GM21515 (cell line): ENCODE data around the gene AGAP1.

Experiments used
- ATAC-seq: cut with Tn5 transposase; IDR thresholded peaks from one replicate; pipeline ENCODE4 v1.9.1; 2021; ENCODE audit not compliant: unreplicated experiment

AGAP1 gene

DNA sequence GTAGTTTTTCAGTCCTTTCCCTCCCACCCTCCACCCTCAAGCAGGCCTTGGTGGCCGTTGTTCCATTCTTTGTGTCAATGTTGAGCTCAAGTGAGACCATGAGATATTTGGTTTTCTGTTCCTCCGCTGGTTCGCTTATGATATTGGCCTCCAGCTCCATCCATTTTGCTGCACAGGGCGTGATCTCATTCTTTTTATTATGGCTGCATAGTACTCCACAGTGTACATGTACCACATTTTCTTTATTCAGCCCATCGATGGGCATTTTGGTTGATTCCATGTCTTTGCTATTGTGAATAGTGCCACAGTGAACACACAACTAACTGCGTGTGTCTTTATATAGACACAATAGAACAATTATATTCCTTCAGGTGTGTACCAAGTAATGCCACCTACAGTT lies 14.1 kb downstream of the AGAP1 start:
- no peak for ATAC-seq

GRCh38 chr2:235508371-235509160 lies 14.7 kb downstream of the AGAP1 start:
- no peak for ATAC-seq

DNA sequence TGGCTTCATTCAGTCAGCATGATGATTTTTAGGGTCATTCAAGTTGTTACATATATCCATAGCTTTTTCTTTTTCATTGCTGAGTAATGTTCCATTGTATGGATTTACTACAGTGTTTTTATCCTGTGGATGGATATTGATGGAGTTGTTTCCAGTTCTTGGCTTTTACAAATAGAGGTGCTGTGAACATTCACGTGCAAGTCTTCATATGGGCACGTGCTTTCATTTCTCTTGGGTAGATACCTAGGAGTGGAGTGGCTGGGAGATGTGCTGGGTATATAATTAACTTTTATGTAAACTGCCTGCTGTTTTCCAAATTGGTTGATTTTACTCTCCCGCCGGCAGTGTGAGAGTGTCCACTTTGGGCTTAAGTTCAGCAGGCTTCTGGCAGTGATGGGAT lies 16.5 kb downstream of the AGAP1 start:
- ATAC-seq: no peak

DNA sequence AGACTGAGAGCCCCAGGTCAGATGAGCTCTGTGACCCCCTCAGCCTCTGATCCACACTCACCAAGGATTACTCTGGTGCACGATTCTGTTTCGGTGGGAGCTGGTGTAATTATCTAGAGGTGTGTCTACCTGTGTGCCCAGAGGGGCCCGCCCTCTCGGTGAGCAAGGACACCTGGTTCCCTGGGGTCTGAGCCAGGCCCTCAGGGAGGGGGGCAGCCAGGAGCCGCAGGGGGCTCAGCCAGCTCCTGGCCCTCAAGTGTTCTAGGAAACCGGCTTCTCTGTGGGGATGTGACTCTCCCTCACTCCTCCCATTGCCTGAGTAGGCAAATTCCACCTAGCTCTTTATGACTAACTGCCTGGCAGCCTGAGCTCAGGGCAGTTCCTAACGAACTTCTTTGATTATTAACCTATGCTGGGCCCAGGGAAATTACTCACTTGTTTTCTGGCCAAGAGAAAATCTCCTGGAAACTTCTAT lies 17.4 kb downstream of the AGAP1 start:
- ATAC-seq: no peak

GRCh38 chr2:235511751-235512698 lies 18.2 kb downstream of the AGAP1 start:
- no peak for ATAC-seq

- ATAC-seq: no peak
These were observed 18.8 kb downstream of the AGAP1 start for GRCh38 chr2:235512699-235513053.

DNA sequence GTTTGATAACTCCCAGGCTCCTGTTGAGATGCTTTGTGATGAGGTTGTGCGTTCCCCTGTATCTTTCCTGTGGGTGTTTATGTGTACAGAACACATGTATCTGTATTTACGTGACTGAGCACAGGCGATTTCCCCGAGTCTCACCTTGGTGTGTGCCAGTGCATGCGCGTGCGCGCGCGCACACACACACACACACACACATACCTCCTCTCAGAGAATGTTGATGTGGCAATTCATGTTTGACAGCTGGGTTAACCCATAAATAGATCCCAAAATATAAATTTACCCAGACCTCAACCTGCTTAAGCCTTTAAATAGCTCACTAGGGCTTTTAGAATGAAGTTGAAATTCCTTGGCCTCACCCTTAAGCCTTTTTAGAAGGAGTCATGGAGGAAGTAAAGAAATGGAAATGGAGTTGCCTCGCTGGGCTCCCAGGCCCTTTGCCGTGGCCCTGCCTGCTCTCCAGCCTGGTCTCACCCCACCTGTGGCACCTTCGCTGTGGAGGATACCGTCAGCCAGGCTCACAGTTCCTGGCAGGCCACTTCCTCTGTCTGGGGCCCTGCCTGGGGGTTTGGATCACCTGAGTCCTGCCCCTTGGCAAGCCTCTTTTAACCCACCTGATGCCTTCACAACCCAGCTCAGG lies 20.3 kb downstream of the AGAP1 start:
- no peak for ATAC-seq

- no peak for ATAC-seq
These were observed 21.0 kb downstream of the AGAP1 start for GRCh38 chr2:235514627-235515363.

DNA sequence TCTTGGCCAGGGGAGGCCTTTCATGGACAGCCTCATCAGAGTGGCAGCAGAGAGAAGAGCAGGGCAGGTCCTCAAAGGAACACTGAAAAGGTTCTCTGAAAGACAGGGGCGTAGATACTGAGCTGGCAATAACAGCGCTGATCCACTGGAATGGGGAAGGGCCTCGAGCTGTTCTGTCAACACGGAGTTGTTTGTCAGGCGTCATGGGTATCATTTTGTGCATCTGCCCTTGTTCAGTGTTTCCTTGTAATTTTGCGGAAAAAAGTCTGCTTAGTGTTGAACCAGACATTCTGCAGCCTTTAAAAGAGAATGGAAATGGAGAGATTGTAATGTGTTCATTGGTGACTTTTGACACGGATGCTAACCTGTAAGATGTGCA lies 21.5 kb downstream of the AGAP1 start:
- no peak for ATAC-seq

DNA sequence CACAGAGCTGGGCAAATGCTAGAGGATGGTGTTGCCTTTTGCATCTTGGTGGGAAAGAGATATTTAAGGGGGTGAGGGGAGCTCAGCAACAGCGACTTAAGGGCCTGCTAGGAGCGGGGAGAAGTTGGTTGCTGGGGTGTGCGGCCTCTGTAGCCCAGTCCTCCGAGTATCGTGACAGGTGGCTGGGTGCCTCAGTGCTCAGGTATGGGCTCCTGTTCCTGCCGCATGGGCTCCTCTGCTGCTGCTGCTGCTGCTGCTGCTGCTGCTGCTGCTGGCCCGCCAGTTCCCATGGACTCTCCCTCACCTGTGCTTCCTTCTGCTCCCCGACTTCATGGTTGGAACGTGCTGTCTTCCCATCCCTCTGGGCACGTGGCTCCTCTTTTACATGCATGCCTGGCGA lies 22.0 kb downstream of the AGAP1 start:
- no peak for ATAC-seq

DNA sequence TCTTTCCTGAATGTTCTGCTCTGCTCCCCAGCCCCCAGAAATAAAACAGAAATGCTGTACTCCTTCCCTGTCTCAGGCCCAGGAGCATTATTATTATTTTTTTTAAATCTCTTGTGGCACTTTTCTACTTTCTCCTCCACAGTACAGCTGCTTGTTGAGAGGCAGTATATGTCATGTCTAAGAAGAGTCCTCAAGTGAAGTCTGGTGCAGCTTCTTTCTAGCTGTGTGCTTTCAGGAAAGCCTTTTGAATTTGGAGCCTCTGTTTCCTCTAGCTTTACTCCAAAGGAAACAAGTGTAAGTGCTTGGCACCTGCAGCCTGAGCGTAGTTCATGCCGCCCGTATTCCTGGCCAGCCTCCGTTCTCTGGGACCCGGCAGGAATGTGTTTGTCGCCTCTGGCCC lies 22.4 kb downstream of the AGAP1 start:
- no peak for ATAC-seq

DNA sequence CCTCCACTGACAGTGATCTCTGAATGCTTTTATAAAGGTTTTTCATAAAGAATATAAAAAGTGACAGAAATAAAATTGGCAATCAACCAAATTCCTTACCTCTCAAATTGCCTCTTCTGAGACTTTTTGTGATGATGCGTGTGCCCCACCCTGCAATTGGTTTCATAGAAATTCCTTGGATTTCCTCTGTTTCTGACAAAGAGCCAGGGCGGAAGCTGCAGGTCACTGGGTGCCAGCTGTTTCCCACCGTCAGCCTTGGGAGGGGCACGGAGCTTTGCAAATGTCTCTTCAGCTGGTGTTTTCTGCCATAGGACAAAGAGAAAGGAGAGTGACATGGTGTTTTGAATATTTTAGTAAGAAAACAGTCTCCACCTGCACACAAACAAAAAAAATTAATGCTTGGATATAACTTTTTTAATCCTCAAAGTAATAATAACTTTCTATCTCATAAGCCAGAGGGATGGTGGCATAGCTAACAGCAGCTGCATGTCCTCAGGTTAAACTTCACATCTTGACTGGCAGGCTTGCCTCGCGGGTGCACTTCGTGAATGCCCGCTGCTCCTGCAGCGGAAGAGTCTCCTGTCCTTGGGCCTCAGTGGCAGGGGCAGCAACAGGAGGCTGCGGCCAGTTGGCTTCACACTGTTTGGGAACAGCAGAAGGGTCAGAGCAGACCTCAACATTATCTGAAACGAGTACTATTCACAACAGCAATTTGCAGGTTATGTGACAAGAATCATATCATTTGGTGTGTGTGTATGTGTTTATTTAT lies 24.7 kb downstream of the AGAP1 start:
- no peak for ATAC-seq

DNA sequence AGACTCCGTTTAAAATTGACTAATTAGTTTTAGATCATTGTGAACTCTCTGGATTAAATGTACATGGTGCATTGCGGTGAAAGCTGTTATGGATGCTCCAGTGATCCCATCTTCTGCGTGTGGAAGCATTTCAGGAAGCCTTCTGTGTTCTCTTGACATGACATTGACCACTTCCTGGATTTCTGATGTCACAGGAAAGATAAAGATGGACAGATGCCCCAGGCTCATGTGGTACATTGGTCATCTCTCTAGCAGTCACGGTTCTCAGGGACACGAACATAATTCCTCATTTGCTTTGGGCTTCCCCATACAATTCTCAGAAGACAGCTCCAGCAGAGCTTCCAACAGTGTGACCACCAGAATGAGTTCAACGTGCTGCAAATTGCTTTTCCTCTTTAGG lies 26.9 kb downstream of the AGAP1 start:
- no peak for ATAC-seq

DNA sequence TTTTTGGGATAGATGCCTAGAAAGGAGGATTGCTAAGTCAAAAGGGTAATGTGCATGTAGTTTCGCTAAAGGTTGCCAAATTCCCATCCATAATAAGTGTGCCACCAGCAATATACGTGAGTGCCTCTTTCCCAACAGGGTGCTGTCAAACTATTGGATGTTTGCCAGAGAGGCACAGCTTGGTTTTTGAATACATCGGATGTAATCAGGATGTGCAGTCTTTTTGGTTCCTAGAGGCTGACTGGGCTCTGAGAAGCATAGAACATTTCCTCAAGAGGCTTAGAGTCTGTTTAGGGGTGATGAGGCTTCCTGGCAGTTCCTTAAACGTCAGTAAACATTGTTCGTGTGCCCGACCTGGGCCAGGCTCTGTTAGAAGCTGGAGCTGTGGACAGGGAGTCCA lies 28.0 kb downstream of the AGAP1 start:
- no peak for ATAC-seq

GRCh38 chr2:235523021-235523420 lies 29.2 kb downstream of the AGAP1 start:
- ATAC-seq: no peak

- no peak for ATAC-seq
These were observed 29.8 kb downstream of the AGAP1 start for GRCh38 chr2:235523486-235524150.

DNA sequence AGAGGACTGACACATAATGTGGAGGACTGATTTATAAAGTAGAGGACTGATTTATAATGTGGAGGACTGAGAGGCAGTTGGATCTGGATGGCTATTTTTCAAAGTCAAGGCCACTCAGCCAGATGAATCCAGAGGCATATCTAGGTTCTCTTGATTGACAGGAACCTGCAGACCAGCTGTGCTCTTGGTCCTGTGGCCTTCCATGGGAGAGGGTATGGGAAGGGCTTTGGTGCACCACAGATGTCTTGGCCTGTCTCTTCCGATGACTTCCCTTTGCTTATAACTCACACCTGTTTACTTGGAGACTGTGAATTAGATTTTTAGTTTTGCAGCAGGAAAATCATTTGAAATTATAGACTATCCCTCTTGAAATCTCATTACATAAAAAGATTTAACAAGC lies 32.3 kb downstream of the AGAP1 start:
- no peak for ATAC-seq

- no peak for ATAC-seq
These were observed 34.1 kb downstream of the AGAP1 start for GRCh38 chr2:235527806-235528469.

DNA sequence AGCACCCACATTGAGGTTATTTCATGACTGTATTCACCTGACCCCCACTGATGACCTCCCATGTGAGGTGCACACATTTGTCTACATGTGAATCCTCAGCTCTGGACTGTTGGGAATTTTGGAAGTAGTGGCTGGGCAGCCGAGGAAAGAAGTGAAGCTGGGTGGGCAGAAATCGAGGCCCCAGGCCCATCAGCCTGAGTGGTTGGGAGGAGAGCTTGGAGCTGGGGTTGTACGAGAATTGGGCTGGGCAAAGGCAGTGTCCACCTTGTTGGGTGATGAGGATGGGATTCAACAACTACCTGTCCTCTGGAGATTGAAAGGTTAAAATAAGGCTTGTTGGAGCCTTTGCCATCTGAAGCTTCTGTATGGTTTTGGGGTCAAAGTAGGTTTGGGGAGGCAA lies 35.8 kb downstream of the AGAP1 start:
- no peak for ATAC-seq
